MM.1S (cell line): ENCODE results near the gene PYGO2.

ENCODE experiments used
- DNase-seq: peaks from one replicate; pipeline ENCODE4 v3.0.0-alpha.2; 2015
- H2AFZ ChIP-seq: fragments of 300-600 bp; sonication (generic); 2 replicates; pipeline ENCODE4 v1.6.0; 2016; ENCODE audit warnings: antibody characterized with exemption, low read length
- H3F3A ChIP-seq: fragments of 300-600 bp; sonication (generic); 2 replicates; pipeline ENCODE4 v1.6.1; 2016; ENCODE audit warnings: mild to moderate bottlenecking, antibody characterized with exemption, low read length, moderate library complexity, mixed read lengths; ENCODE audit not compliant: insufficient read depth
- H3K27ac ChIP-seq: fragments of 300-600 bp; sonication (generic); 2 replicates; pipeline ENCODE4 v1.5.1; 2016; ENCODE audit warnings: mild to moderate bottlenecking, low read length
- H3K27me3 ChIP-seq: fragments of 300-600 bp; sonication (generic); replicated peaks from 2 replicates; pipeline ENCODE4 v1.6.0; 2016; ENCODE audit warnings: low read length; ENCODE audit not compliant: insufficient read depth
- H3K36me3 ChIP-seq: fragments of 300-600 bp; sonication (generic); replicated peaks from 2 replicates; pipeline ENCODE4 v1.6.1; 2016; ENCODE audit warnings: mild to moderate bottlenecking, low read length, mixed read lengths; ENCODE audit not compliant: insufficient read depth
- H3K4me1 ChIP-seq: fragments of 300-600 bp; sonication (generic); 2 replicates; pipeline ENCODE4 v1.6.1; 2016; ENCODE audit warnings: low read length, mixed read lengths
- H3K4me2 ChIP-seq: fragments of 300-600 bp; sonication (generic); 2 replicates; pipeline ENCODE4 v1.6.0; 2016; ENCODE audit warnings: low read depth, low read length
- H3K4me3 ChIP-seq: fragments of 300-600 bp; sonication (generic); 2 replicates; pipeline ENCODE4 v1.5.1; 2016; ENCODE audit warnings: low read length, mixed read lengths
- H3K79me2 ChIP-seq: fragments of 300-600 bp; sonication (generic); 2 replicates; pipeline ENCODE4 v1.6.1; 2016; ENCODE audit warnings: mixed run types, low read length, mixed read lengths
- H3K9ac ChIP-seq: fragments of 300-600 bp; sonication (generic); 2 replicates; pipeline ENCODE4 v1.6.1; 2016; ENCODE audit warnings: low read length, mixed read lengths
- H3K9me2 ChIP-seq: fragments of 300-600 bp; sonication (generic); replicated peaks from 2 replicates; pipeline ENCODE4 v1.6.1; 2016; ENCODE audit warnings: mild to moderate bottlenecking, low read length, mixed read lengths; ENCODE audit not compliant: insufficient read depth
- H3K9me3 ChIP-seq: fragments of 300-600 bp; sonication (generic); replicated peaks from 2 replicates; pipeline ENCODE4 v1.6.1; 2016; ENCODE audit warnings: mild to moderate bottlenecking, low read length, mixed read lengths; ENCODE audit not compliant: insufficient read depth
- H4K20me1 ChIP-seq: fragments of 300-600 bp; sonication (generic); 2 replicates; pipeline ENCODE4 v1.6.1; 2016; ENCODE audit warnings: mild to moderate bottlenecking, low read length, moderate library complexity, mixed read lengths; ENCODE audit not compliant: insufficient read depth
- CTCF ChIP-seq: fragments of 300-600 bp; sonication (generic); IDR thresholded peaks from 2 replicates; pipeline ENCODE4 v1.5.1; 2016; ENCODE audit warnings: antibody characterized with exemption, low read length, mixed read lengths
- EZH2 ChIP-seq: fragments of 300-600 bp; sonication (generic); optimal IDR thresholded peaks from 2 replicates; pipeline ENCODE3; 2017; ENCODE audit warnings: low read depth, mild to moderate bottlenecking, antibody characterized with exemption, low read length, mixed read lengths

PYGO2 gene, protein sequence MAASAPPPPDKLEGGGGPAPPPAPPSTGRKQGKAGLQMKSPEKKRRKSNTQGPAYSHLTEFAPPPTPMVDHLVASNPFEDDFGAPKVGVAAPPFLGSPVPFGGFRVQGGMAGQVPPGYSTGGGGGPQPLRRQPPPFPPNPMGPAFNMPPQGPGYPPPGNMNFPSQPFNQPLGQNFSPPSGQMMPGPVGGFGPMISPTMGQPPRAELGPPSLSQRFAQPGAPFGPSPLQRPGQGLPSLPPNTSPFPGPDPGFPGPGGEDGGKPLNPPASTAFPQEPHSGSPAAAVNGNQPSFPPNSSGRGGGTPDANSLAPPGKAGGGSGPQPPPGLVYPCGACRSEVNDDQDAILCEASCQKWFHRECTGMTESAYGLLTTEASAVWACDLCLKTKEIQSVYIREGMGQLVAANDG

GRCh38 chr1:154961207-154962155 is at the start of gene PYGO2:
Gene PYGO2 (minus strand): TSS chr1:154961782. CDS start chr1:154961576, 206 bp downstream.
- Histone ChIP-seq H3K9ac (peak within 1 kb of the TSS; percentile 99), H3K79me2 (peaks cover 77% of the 10 kb centered on the region), H3K27me3 (no peaks in the 10 kb centered on the region), H3K9me2 (no peaks in the 10 kb centered on the region), H3K36me3 (peaks cover 14% of the 10 kb centered on the region), H3F3A (peaks cover 56% of the 10 kb centered on the region), H3K4me1 (peaks cover 22% of the 10 kb centered on the region), H3K9me3 (no peaks in the 10 kb centered on the region), H3K4me2 (peak within 1 kb of the TSS; percentile 85), H3K27ac (peak within 1 kb of the TSS; percentile 91), H4K20me1 (no peaks in the 10 kb centered on the region), H2AFZ (peak within 1 kb of the TSS; percentile 68), H3K4me3 (peak within 1 kb of the TSS; percentile 88)
- peak; percentile 91 for DNase-seq
- TF ChIP-seq EZH2 (no peak), CTCF (peak; percentile 62)

- H3K79me2 ChIP-seq = peaks cover 64% of the 10 kb centered on the region
- H3K4me3 ChIP-seq = no peak overlapping the region
Measured at GRCh38 chr1:155011004-155011416, 49.4 kb upstream of the PYGO2 start.

GRCh38 chr1:155010211-155010918 is 48.8 kb upstream of the PYGO2 start:
- Histone ChIP-seq H3K79me2 (peaks cover 70% of the 10 kb centered on the region), H3F3A (peaks cover 19% of the 10 kb centered on the region), H3K4me1 (peaks cover 15% of the 10 kb centered on the region), H3K9me3 (no peaks in the 10 kb centered on the region), H4K20me1 (no peaks in the 10 kb centered on the region), H3K4me2 (no peak overlapping the region), H3K9me2 (no peaks in the 10 kb centered on the region), H3K36me3 (no peaks in the 10 kb centered on the region; the same call in 1 of the 2 replicates), H3K27ac (no peak overlapping the region), H3K27me3 (no peaks in the 10 kb centered on the region), H3K9ac (no peak overlapping the region), H3K4me3 (no peak overlapping the region), H2AFZ (no peak overlapping the region)
- no peak for DNase-seq
- TF ChIP-seq CTCF = no peak
- TF ChIP-seq EZH2 = no peak

More at GRCh38 chr1:155011004-155011416, 49.4 kb upstream of the PYGO2 start:
- Histone ChIP-seq H3K9me3 (no peaks in the 10 kb centered on the region), H3K27me3 (no peaks in the 10 kb centered on the region), H3K9ac (no peak overlapping the region), H3K9me2 (no peaks in the 10 kb centered on the region), H3K27ac (no peak overlapping the region), H2AFZ (no peak overlapping the region), H4K20me1 (no peaks in the 10 kb centered on the region), H3F3A (peaks cover 19% of the 10 kb centered on the region), H3K4me1 (peaks cover 15% of the 10 kb centered on the region), H3K36me3 (no peaks in the 10 kb centered on the region; the same call in 1 of the 2 replicates), H3K4me2 (no peak overlapping the region)
- no peak for TF ChIP-seq CTCF
- no peak for DNase-seq
